ENCODE results near the gene TIMP4.

Gene TIMP4

DNA sequence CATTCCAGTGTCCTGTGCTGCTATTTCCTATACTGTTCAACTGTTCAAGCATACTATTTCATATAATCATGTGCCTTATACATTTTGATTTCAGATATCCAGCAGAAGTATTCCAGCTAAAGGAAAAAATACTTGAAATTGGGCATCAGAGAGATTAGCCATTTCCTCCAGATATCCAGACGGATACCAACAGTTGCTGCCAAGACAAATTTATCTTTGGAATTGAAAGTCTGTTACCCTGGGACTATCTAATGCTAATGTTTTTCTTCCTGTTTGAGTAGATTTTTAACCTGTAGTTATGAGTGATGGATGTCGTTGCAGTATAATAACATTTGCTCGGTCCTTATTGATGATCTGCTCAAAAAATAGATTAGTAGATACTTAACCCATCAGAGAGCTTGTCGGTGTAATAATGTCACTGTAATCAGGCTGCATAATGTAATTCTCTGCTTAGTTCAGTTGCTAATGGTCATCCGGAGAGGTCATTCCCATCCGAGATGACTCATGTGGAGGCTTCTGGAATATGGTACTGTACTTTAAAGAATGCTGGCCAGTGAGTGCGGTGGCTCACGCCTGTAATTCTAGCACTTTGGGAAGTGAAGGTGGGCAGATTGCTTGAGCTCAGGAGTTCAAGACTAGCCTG is 51.5 kb downstream of the TIMP4 start:
- in situ Hi-C loops (cut with HindIII; ENCODE audit: low sequenced_read_pairs) = no loop called here
